SJCRH30 (cell line): ENCODE data around the gene TRAPPC3L. TPM values are rescaled to one million over a fixed set of nuclear protein-coding genes. Genes with fewer than 3 reads are reported as not detected.

Experiments
- DNase-seq, 2 experiments: peaks; one replicate each; pipeline ENCODE4 v3.0.0-alpha.2; 2015 to 2020
- H3K27ac ChIP-seq: fragments of 250-450 bp; sonication (Bioruptor Pico); 2 replicates; pipeline ENCODE4 v1.5.1; 2020; ENCODE audit warnings: mild to moderate bottlenecking, moderate library complexity
- H3K27me3 ChIP-seq: fragments of 250-450 bp; sonication (Bioruptor Pico); 2 replicates; pipeline ENCODE4 v1.5.1; 2020; ENCODE audit warnings: mild to moderate bottlenecking, moderate library complexity
- H3K36me3 ChIP-seq: fragments of 250-450 bp; sonication (Bioruptor Pico); 2 replicates; pipeline ENCODE4 v1.5.1; 2020; ENCODE audit warnings: mild to moderate bottlenecking, moderate library complexity
- H3K4me1 ChIP-seq: fragments of 250-450 bp; sonication (Bioruptor Pico); 2 replicates; pipeline ENCODE4 v1.5.1; 2020; ENCODE audit warnings: mild to moderate bottlenecking, moderate library complexity
- H3K4me3 ChIP-seq: fragments of 250-450 bp; sonication (Bioruptor Pico); 2 replicates; pipeline ENCODE4 v1.5.1; 2020; ENCODE audit warnings: mild to moderate bottlenecking, moderate library complexity
- H3K9me3 ChIP-seq: fragments of 250-450 bp; sonication (Bioruptor Pico); replicated peaks from 2 replicates; pipeline ENCODE4 v1.5.1; 2020; ENCODE audit warnings: mild to moderate bottlenecking, moderate library complexity
- total RNA-seq: library from RNA; depleted of rRNA; stranded (reverse); fragments of >200 nt; shearing (Covaris generic); gene quantifications from 2 replicates; pipeline ENCODE4 v1.2.3, GENCODE V29; 2014; rRNA removed

The TRAPPC3L gene
- not detected in 2 replicates for total RNA-seq

DNA sequence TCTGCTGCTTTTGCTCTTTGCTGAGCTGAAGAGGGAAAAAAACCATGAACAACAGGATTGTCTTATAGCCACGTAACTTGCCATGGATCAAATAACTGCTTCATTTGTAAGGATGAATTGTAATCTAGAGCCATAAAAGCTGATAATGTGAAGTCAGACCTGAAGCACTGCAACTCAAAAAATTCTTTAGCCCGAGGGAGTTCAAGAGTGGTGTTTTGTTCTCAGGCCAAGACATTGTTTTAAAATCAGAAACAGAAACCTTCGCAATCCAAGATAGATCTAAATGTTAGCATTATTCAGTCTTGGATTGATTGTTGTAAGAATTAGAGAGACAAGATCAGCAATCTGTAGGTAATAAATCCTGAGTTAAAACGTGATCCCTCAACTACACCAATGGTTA is at the start of gene TRAPPC3L:
TRAPPC3L (minus strand) TSS at position 34 of the 400 bp plus-strand sequence. CDS start 170 bp downstream, outside the sequence.
- Histone ChIP-seq H3K27me3 (no peaks in the 10 kb centered on the region), H3K27ac (no peak within 1 kb of the TSS), H3K4me1 (peaks cover 24% of the 10 kb centered on the region), H3K4me3 (no peak within 1 kb of the TSS), H3K9me3 (no peaks in the 10 kb centered on the region), H3K36me3 (no peaks in the 10 kb centered on the region)
- DNase-seq = no peak

DNA sequence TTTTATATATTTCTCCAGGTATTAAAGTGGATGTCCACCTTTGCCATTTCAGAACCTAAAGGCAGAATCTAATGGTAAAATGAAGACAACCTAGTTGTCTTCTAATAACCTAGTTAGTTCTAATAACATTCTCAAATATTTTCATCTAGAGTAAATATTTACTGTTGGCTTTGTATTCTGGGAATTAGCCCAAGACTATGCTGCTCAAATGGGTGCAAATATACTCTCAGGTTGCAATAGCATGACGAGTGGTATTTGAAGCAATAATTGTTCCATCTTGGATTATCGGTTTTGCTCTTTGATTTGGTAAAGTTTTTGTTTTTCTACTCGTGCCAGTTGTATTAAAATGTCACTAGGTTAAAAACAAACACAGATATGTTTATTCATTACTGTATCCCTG is 49.8 kb upstream of the TRAPPC3L start:
- no peak for DNase-seq
- H3K36me3 ChIP-seq = peaks cover 34% of the 10 kb centered on the region

DNA sequence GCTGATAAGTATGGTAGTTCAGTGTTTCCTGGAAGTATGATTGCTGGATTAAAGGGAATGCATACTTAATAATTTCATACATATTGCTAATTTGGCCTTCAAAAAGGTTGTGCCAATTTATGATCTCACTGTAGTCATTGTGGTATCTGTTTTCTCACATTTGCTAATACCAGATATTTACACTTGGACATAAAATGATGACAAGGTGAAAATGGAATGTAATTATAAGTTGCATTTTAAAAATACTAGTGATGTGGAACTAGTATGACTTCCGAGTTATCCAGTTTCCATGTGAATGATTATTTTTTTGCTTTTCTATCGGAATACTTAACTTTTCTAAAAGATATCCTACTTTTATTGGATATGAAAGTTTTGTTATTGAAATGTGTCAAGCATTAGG is 41.3 kb upstream of the TRAPPC3L start:
- Histone ChIP-seq H3K4me3 (no peak overlapping the region), H3K27me3 (no peaks in the 10 kb centered on the region), H3K9me3 (no peaks in the 10 kb centered on the region), H3K27ac (no peak overlapping the region), H3K4me1 (no peaks in the 10 kb centered on the region), H3K36me3 (peaks cover 74% of the 10 kb centered on the region)
- DNase-seq = no peak

More for the DNA sequence above, 49.8 kb upstream of the TRAPPC3L start:
- no peak overlapping the region for H3K4me3 ChIP-seq
- H3K4me1 ChIP-seq = no peaks in the 10 kb centered on the region
- no peaks in the 10 kb centered on the region for H3K9me3 ChIP-seq
- H3K27me3 ChIP-seq = no peaks in the 10 kb centered on the region
- no peak overlapping the region for H3K27ac ChIP-seq

DNA sequence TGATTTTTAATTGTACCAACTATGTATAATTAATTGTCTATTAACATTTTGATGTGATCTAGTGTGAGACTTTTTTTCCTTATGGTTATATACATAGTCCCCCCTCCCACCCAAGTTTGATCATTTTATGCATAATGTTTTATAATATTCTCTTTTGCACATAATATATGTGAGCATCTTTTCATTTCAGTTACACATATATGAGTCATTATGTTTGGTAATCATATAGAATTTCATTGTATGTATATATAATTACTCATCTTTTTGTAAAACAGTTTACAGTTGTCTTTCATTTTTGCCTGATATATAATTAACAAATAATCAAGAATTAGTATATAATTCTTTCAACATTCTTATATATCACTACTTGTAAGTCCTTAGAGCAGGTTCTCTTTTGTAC is 40.8 kb upstream of the TRAPPC3L start:
- Histone ChIP-seq H3K4me3 (no peak overlapping the region), H3K4me1 (no peaks in the 10 kb centered on the region), H3K9me3 (no peaks in the 10 kb centered on the region), H3K27ac (no peak overlapping the region), H3K27me3 (no peaks in the 10 kb centered on the region), H3K36me3 (peaks cover 73% of the 10 kb centered on the region)
- DNase-seq = no peak

DNA sequence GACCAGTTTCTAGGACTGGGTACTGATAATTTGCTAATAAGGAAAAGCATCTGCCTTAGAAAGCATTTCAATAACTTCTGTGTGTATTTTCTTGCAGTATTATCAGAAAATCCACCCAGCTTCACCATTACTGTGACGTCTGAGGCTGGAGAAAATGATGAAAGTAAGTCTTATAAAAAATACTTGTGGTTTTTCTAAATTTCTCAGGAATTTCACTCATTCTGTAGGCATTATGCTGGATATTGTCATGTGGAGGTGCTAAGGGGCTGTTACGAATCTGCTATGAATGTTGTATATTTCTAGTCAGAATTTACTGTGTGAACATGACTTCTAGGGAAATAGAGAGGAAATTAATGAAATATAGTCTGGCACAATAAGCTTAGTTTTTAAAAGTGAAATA is 34.7 kb upstream of the TRAPPC3L start:
- Histone ChIP-seq H3K27ac (no peak overlapping the region), H3K27me3 (no peaks in the 10 kb centered on the region), H3K36me3 (peaks cover 51% of the 10 kb centered on the region), H3K4me3 (no peak overlapping the region), H3K9me3 (no peaks in the 10 kb centered on the region), H3K4me1 (no peaks in the 10 kb centered on the region)
- DNase-seq = no peak

GRCh38 chr6:116579143-116579542 is 33.7 kb upstream of the TRAPPC3L start:
- Histone ChIP-seq H3K4me1 (no peaks in the 10 kb centered on the region), H3K27me3 (no peaks in the 10 kb centered on the region), H3K4me3 (no peak overlapping the region), H3K9me3 (no peaks in the 10 kb centered on the region), H3K36me3 (peaks cover 41% of the 10 kb centered on the region), H3K27ac (no peak overlapping the region)
- no peak for DNase-seq

DNA sequence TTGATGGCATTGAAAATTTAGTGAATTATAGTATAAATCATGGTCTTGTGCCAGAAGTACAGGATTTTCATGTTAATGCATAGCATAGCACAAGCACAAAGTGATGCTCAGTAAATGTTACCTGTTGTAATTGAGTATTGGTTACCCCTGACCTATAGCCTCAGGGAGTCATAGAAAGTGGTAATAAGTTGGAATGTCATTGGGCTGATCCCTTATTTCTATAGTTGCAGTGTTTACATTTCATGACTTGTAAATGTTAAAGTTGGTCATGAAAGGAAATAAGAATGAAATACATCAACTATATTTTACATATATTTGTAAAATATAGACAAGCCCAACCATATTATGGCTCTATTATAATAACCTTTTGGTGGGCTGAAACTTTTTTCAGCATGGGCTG is 32.9 kb upstream of the TRAPPC3L start:
- Histone ChIP-seq H3K36me3 (peaks cover 36% of the 10 kb centered on the region), H3K4me3 (no peak overlapping the region), H3K27ac (no peak overlapping the region), H3K27me3 (no peaks in the 10 kb centered on the region), H3K9me3 (no peaks in the 10 kb centered on the region), H3K4me1 (no peaks in the 10 kb centered on the region)
- DNase-seq = no peak

DNA sequence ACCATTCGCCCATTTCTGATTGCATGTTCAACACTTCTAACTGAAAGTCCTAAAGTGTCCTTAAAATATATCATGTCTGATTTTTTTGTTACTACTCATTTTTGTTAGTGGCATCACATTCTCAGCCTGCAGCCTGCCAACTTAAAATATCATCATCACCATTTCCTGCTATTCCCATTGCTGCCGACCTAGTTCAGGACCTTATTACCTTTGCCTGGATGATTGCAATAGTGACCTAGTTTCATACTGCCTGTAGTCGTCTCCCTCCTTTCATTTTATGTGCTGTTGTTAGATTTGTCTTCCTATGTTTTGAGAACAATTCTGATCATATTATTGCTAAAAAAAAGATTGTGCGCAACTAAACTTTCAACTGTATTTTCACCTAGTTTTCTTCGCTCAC is 32.0 kb upstream of the TRAPPC3L start:
- peaks cover 29% of the 10 kb centered on the region for H3K36me3 ChIP-seq
- H3K9me3 ChIP-seq = no peaks in the 10 kb centered on the region
- no peak for DNase-seq
- no peaks in the 10 kb centered on the region for H3K27me3 ChIP-seq
- H3K4me1 ChIP-seq = no peaks in the 10 kb centered on the region
- H3K4me3 ChIP-seq = no peak overlapping the region
- H3K27ac ChIP-seq = no peak overlapping the region

- no peaks in the 10 kb centered on the region for H3K27me3 ChIP-seq
- no peak overlapping the region for H3K4me3 ChIP-seq
- no peaks in the 10 kb centered on the region for H3K9me3 ChIP-seq
- H3K27ac ChIP-seq = no peak overlapping the region
- peaks cover 19% of the 10 kb centered on the region; the same call in 1 of the 2 replicates for H3K36me3 ChIP-seq
- H3K4me1 ChIP-seq = no peaks in the 10 kb centered on the region
- DNase-seq = no peak
Observed at GRCh38 chr6:116575227-116575626, 29.7 kb upstream of the TRAPPC3L start.

- no peaks in the 10 kb centered on the region for H3K27me3 ChIP-seq
- H3K9me3 ChIP-seq = no peaks in the 10 kb centered on the region
- H3K36me3 ChIP-seq = peaks cover 15% of the 10 kb centered on the region; the same call in 1 of the 2 replicates
- peak; percentile 31 to 41 for DNase-seq
- H3K27ac ChIP-seq = peak overlapping the region; percentile 61
- no peaks in the 10 kb centered on the region for H3K4me1 ChIP-seq
- peak overlapping the region; percentile 76 for H3K4me3 ChIP-seq
Observed at GRCh38 chr6:116572162-116572561, 26.7 kb upstream of the TRAPPC3L start.

DNA sequence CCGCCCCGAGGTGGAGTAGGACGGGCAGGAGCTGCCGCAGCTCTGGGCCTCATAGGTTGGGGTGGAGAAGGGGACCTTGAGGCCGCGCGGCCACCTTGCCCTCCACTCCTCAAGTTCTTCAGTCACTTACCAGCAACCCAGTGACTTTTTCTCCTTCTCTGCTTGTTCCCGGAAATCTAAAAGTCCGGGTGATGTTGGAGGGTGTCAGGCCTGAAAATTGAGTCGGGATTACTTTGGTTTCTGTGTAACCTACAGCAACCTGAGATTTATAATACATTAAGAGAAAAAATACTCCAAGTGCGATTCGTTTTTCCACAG is 26.2 kb upstream of the TRAPPC3L start:
- no peak for DNase-seq
- H3K27ac ChIP-seq = peak overlapping the region; percentile 61
- no peaks in the 10 kb centered on the region for H3K27me3 ChIP-seq
- H3K4me3 ChIP-seq = peak overlapping the region; percentile 76
- H3K4me1 ChIP-seq = no peaks in the 10 kb centered on the region
- H3K36me3 ChIP-seq = peaks cover 13% of the 10 kb centered on the region; the same call in 1 of the 2 replicates
- H3K9me3 ChIP-seq = no peaks in the 10 kb centered on the region

DNA sequence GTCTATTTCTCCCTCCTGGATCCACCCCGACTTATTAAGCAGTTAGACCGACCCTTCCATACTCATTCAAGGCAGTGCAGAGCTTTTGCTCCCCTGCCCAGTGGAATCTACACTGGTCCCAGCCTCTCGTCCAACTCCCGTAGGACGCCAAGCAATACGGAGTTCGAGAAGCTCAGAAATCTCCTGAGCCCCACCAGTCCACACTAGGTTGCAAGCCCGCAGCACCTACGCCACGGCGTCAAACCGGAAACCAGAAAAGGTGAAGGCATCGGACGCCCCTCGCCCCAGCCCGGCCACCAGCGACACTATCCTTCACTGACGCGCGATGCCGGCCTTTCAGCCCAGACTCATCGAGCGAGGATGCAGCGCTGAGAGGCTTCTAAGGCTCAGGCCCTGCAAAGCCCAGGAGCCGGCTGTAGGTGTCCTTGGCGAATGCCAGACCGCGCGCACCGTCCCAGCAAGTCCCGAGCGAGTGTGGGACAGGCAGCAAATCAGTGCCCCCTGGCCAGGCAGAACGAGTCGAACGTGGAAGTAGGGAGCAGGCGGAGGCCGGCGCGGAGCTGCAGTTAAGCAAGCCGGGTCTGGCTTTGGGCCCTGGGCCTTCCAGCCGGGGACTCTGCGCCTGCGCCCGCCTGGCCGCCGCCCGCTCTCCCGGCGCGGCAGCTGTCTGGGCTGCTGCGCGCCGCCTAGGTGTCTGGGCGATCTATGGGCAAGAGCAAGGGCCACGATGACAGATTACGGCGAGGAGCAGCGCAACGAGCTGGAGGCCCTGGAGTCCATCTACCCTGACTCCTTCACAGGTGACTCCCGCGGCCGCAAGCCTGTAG is 25.6 kb upstream of the TRAPPC3L start, which contains the start of gene RWDD1:
RWDD1 (plus strand) TSS at position 649 of the 827 bp plus-strand sequence; CDS start at position 728, 79 bp downstream.
- no peaks in the 10 kb centered on the region for H3K9me3 ChIP-seq
- H3K27ac ChIP-seq = peak within 1 kb of the TSS; percentile 61
- no peaks in the 10 kb centered on the region for H3K4me1 ChIP-seq
- peak within 1 kb of the TSS; percentile 76 for H3K4me3 ChIP-seq
- H3K36me3 ChIP-seq = peaks cover 8% of the 10 kb centered on the region; the same call in 1 of the 2 replicates
- no peaks in the 10 kb centered on the region for H3K27me3 ChIP-seq
- DNase-seq = peak; percentile 98 to 99

- Histone ChIP-seq H3K4me1 (no peaks in the 10 kb centered on the region), H3K27me3 (no peaks in the 10 kb centered on the region), H3K9me3 (no peaks in the 10 kb centered on the region), H3K27ac (no peak overlapping the region), H3K4me3 (no peak overlapping the region), H3K36me3 (no peaks in the 10 kb centered on the region)
- DNase-seq = no peak
Observed at GRCh38 chr6:116568821-116569755, 23.6 kb upstream of the TRAPPC3L start.

DNA sequence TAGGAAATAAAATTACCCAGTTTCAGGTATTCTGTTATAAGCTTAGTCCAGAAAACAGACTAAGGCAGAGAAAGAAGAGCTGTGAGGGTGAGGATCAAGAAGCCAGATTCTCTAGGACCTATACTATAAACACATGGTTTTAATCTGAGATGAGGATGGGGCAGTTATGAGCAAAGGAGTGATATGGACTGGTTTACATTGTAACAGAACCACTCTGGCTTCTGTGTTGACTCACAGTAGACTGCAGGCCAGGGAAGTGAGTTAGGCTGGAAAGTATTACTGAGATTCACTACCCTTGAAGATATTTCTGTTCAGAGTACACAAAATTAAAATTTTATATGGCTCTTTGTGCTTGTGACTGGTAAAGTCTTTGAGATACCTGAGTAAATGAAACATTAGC is 22.6 kb upstream of the TRAPPC3L start:
- DNase-seq = no peak
- no peak overlapping the region for H3K27ac ChIP-seq
- H3K9me3 ChIP-seq = no peaks in the 10 kb centered on the region
- H3K4me1 ChIP-seq = 0 out of 2 replicates have a peak, but pooled peaks cover 2% of the 10 kb centered on the region
- H3K4me3 ChIP-seq = no peak overlapping the region
- no peaks in the 10 kb centered on the region for H3K27me3 ChIP-seq
- H3K36me3 ChIP-seq = no peaks in the 10 kb centered on the region
